ENCODE data around the gene ZNF226. TPM values are rescaled to one million over a fixed set of nuclear protein-coding genes. Genes with fewer than 3 reads are reported as not detected.
"Not testable (repeated sequence)": the region's sequence is repeated elsewhere in the genome, so short reads cannot be mapped to it uniquely, and the experiment has no call there.

Gene ZNF226
- 10 to 100 TPM; 13.1 to 15.2 TPM for total RNA-seq

DNA sequence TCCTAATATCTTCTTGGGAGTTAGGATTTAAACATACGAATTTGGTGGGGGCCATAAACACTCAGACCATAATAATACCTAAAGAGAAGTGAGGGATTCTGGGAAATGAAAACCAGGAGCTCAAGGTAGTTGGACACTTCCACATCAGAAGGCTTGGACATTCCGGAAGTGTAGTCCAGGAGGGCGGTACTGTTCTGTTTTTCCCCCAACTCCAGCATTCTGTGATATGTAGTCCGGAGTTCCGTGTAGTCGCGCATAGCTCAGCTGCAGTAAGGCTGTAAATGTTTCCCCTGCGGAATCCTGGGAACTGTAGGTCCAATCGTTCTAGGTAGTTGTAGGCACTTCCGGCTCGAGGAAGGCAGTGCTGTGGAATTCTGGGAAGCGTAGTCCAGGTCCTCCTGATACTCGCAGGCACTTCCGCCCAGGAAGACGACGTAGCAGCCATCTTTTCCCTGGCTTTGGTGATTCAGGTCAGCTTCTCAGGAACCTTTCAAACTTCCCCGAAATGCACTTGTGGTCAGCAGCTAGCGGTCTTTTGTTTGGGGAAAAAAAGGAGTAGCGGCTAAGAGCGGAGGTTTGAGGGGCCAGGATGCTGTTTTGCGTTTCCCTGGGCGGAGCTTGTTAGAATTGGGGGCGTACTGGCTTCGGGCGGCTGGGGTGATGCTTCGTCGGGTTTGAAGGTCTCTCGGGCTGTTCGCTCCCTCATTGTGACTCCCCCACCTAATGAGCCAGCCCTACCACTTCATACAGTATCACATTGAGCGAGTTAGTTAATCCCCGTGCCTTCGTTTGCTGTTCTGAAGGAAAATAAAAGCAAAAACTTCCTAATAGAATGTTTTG is at the start of gene ZNF226:
Gene ZNF226 (plus strand): TSS at position 428 of the 840 bp plus-strand sequence. CDS start 4,981 bp downstream, outside the sequence.
- Mint-ChIP-seq H3K9me3 (ENCODE audit: low read depth) (peaks cover 2% of the 10 kb centered on the region), H3K27ac (peak within 1 kb of the TSS; percentile 88), H3K36me3 (peaks cover 43% of the 10 kb centered on the region), H3K4me1 (peaks cover 24% of the 10 kb centered on the region), H3K4me3 (peak within 1 kb of the TSS; percentile 89), H3K27me3 (no peaks in the 10 kb centered on the region)
- CTCF ChIA-PET, result interaction anchor here (0.8 to 1.1 kb wide), 4 partner anchors 43 to 355 kb away, joined by 3 to 4 read pairs (median 4); partner anchors contain the start of genes ZNF227 and ZNF233
- DNase-seq, result peak; percentile 89
- ATAC-seq, result peak; percentile 89

DNA sequence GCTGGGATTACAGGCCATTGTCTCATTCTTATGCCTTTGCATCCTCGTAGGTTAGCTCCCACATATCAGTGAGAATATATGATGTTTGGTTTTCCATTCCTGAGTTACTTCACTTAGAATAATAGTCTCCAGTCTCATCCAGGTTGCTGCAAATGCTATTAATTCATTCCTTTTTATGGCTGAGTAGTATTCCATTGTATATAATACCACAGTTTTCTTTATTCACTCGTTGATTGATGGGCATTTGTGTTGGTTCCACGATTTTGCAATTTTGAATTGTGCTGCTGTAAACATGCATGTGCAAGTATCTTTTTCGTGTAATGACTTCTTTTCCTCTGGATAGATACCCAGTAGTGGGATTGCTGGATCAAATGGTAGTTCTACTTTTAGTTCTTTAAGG is 43.7 kb upstream of the ZNF226 start:
- DNase-seq, H3K27ac Mint-ChIP-seq, H3K4me1 Mint-ChIP-seq, CTCF ChIA-PET, ATAC-seq, H3K4me3 Mint-ChIP-seq, H3K27me3 Mint-ChIP-seq: not testable (repeated sequence)
- Mint-ChIP-seq H3K9me3 (ENCODE audit: low read depth) (peaks cover 33% of the 10 kb centered on the region), H3K36me3 (peaks cover 86% of the 10 kb centered on the region)

DNA sequence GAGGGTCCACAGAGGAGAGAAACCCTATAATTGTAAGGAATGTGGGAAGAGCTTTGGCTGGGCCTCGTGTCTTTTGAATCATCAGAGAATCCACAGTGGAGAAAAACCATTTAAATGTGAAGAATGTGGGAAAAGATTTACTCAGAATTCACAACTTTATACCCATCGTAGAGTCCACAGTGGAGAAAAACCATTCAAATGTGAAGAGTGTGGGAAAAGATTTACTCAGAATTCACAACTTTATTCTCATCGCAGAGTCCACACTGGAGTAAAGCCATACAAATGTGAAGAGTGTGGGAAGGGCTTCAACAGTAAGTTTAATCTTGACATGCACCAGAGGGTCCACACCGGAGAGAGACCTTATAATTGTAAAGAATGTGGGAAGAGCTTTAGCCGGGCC is 32.9 kb upstream of the ZNF226 start:
- Mint-ChIP-seq H3K36me3 (peaks cover 39% of the 10 kb centered on the region), H3K27me3 (no peaks in the 10 kb centered on the region), H3K27ac (no peak overlapping the region), H3K9me3 (ENCODE audit: low read depth) (peaks cover 34% of the 10 kb centered on the region), H3K4me3 (no peak overlapping the region), H3K4me1 (no peaks in the 10 kb centered on the region)
- ATAC-seq, result no peak
- no peak for DNase-seq
- CTCF ChIA-PET, result no interaction called here

DNA sequence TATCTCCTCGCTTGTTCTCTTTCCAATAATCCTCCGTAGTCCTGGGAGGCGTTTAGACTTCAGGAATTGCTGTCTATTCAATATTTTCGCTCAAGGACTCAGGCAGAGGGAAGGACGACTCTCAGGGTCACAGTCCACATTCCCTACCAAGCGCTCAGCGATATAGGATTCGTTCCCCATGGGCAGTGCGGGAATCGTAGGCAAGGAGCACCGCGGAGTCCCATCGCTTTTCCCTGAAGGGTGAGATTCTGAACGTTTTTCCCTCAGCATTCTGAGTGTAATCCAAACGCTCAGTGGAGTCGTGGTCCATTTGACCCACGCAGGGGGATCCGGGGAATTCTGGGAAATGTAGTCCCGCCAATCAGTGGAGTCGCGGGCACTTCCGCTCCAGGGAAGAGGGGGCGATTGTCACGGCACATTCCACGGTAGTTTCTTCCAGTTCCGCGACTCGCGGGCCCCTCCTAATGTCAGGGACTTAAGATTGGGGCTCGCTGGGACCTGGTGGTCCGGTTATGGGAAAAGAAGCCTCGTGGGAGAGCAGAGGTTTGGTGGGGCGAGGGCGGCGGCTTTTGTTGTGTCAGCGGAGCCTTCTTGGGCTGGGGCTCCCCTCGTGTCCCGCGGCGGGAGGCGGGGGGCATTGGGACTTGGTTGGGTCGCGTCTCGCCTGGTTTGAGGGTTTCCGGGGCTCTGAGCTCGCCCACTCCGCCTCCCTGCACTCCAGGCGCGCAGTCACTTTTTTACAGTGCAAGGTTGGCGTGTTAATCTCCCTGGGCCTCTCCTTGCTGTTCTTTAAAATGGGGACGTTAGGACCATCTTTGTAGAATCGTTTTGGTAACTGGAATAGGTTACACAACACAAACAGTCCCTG is 23.5 kb upstream of the ZNF226 start, which contains the start of gene ZNF234:
Gene ZNF234 (plus strand): TSS at position 364 of the 868 bp plus-strand sequence. CDS start 3,079 bp downstream, outside the sequence.
- H3K4me1 Mint-ChIP-seq, result peaks cover 18% of the 10 kb centered on the region
- peaks cover 10% of the 10 kb centered on the region for H3K9me3 Mint-ChIP-seq (ENCODE audit: low read depth)
- DNase-seq (peak; percentile 75), ATAC-seq (peak; percentile 88)
- H3K36me3 Mint-ChIP-seq, result peaks cover 35% of the 10 kb centered on the region
- CTCF ChIA-PET, result interaction anchor here (0.9 to 1.0 kb wide), 2 partner anchors 9 to 46 kb away, joined by 3 read pairs; no protein-coding TSS in a partner anchor
- H3K4me3 Mint-ChIP-seq, result peak within 1 kb of the TSS; percentile 88
- no peaks in the 10 kb centered on the region for H3K27me3 Mint-ChIP-seq
- peak within 1 kb of the TSS; percentile 85 for H3K27ac Mint-ChIP-seq

DNA sequence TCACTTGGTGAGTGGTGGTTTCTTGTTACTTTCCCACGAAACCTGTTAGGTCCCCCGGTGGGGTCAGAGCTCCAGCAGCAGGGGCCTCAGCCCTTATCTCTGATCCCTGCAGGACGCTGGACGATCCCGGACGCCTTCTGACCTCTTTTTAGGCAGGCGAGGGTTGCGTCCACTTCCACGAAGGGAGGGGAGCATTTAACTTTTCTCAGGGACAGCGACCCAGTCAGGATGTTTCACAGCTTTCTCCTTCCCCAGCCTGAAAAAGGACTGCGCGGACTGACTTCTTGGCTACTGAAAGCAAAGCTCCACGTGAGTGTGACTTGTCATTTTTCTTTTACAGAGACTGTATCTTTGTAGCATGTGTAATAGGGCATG is 22.9 kb upstream of the ZNF226 start:
- peak; percentile 16 for ATAC-seq
- Mint-ChIP-seq H3K27me3 (no peaks in the 10 kb centered on the region), H3K36me3 (peaks cover 37% of the 10 kb centered on the region), H3K4me1 (peaks cover 18% of the 10 kb centered on the region), H3K9me3 (ENCODE audit: low read depth) (peaks cover 7% of the 10 kb centered on the region), H3K27ac (peak overlapping the region; percentile 85), H3K4me3 (peak overlapping the region; percentile 88)
- no peak for DNase-seq
- CTCF ChIA-PET, result interaction anchor here (0.9 to 1.0 kb wide), 2 partner anchors 8 to 47 kb away, joined by 3 read pairs; no protein-coding TSS in a partner anchor

DNA sequence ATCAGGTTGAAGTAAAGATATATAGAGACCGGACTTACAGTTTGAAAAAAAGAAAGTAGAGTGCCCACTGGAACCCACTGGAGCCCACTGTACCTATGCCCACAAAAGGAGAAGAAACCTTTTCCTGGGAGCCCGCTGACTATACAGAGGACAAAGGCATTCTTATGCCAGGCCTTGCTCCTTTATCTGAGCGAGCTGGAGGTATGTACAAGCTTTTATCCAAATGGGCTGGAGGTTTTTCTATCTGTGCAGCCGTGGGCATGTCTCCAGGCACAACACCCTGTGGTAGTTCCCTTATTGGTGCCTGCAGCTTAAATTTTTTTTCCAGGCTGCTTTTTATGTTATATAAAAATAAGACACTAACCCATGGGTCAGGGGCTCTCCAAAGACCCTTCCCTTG is 15.1 kb upstream of the ZNF226 start:
- no peaks in the 10 kb centered on the region for H3K4me1 Mint-ChIP-seq
- H3K4me3 Mint-ChIP-seq, result no peak overlapping the region
- peaks cover 84% of the 10 kb centered on the region for H3K36me3 Mint-ChIP-seq
- H3K27ac Mint-ChIP-seq, result no peak overlapping the region
- no peak for ATAC-seq
- DNase-seq, result no peak
- CTCF ChIA-PET, result interaction anchor here (0.9 kb wide), 1 partner anchor 8 kb away, joined by 3 read pairs; no protein-coding TSS in a partner anchor
- H3K9me3 Mint-ChIP-seq (ENCODE audit: low read depth), result peaks cover 21% of the 10 kb centered on the region
- H3K27me3 Mint-ChIP-seq, result no peaks in the 10 kb centered on the region

DNA sequence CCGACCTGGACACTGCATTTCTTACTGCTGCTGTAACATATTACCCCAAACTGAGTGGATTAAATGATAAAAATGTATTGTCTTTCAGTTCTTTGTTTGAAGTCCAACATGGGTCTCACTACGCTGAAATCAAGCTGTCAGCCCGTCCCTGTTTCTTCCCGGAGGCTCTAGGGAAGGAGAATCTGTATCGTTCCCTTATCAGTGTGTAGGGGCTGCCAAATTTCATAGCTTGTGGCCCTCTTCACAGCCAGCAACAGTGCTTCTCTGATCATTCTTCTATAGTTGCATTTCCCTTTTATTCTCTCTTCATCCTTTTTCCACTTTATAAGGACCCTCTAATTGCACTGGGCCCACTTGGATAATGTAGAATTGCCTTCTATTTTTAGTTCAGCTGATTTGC is 13.4 kb upstream of the ZNF226 start:
- no peak for ATAC-seq
- CTCF ChIA-PET, result no interaction called here
- no peaks in the 10 kb centered on the region for H3K27me3 Mint-ChIP-seq
- H3K36me3 Mint-ChIP-seq, result peaks cover 78% of the 10 kb centered on the region
- no peaks in the 10 kb centered on the region for H3K4me1 Mint-ChIP-seq
- no peak overlapping the region for H3K4me3 Mint-ChIP-seq
- DNase-seq, result no peak
- H3K9me3 Mint-ChIP-seq (ENCODE audit: low read depth), result peaks cover 28% of the 10 kb centered on the region
- H3K27ac Mint-ChIP-seq, result no peak overlapping the region

DNA sequence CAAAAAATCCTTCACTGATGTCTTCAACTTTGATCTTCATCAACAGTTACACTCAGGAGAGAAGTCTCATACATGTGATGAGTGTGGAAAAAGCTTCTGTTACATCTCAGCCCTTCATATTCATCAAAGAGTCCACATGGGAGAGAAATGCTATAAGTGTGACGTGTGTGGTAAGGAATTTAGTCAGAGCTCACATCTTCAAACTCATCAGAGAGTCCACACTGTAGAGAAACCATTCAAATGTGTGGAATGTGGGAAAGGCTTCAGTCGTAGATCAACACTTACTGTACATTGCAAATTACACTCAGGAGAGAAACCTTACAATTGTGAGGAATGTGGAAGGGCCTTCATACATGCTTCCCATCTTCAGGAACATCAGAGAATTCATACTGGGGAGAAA is 8.4 kb upstream of the ZNF226 start:
- Mint-ChIP-seq H3K36me3 (peaks cover 62% of the 10 kb centered on the region), H3K4me3 (no peak overlapping the region), H3K9me3 (ENCODE audit: low read depth) (peaks cover 40% of the 10 kb centered on the region)

DNA sequence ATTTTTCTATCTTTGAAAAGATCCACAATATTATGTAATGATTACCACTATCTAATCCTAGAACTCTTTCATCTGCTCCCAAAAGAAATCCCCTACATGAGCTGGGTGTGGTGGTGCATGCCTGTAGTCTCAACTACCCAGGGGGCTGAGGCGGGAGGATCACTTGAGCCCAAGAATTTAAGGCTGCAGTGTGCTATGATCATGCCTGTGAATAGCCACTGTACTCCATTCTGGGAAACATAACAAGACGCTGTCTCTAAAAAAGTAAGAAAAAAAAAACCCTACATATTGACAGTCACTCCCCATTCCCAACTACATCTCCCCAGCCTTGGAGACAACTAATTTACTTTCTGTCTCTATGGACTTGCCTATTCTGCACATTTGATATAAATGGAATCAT is 1.1 kb upstream of the ZNF226 start:
- Mint-ChIP-seq H3K27ac (no peak overlapping the region), H3K4me1 (peaks cover 24% of the 10 kb centered on the region), H3K36me3 (peaks cover 33% of the 10 kb centered on the region), H3K9me3 (ENCODE audit: low read depth) (peaks cover 2% of the 10 kb centered on the region), H3K27me3 (no peaks in the 10 kb centered on the region), H3K4me3 (no peak overlapping the region)
- no peak for DNase-seq
- CTCF ChIA-PET, result no interaction called here
- ATAC-seq, result no peak

More for the DNA sequence above, 8.4 kb upstream of the ZNF226 start:
- CTCF ChIA-PET, result no interaction called here
- Mint-ChIP-seq H3K4me1 (no peaks in the 10 kb centered on the region), H3K27me3 (no peaks in the 10 kb centered on the region), H3K27ac (no peak overlapping the region)
- no peak for DNase-seq
- ATAC-seq, result no peak

DNA sequence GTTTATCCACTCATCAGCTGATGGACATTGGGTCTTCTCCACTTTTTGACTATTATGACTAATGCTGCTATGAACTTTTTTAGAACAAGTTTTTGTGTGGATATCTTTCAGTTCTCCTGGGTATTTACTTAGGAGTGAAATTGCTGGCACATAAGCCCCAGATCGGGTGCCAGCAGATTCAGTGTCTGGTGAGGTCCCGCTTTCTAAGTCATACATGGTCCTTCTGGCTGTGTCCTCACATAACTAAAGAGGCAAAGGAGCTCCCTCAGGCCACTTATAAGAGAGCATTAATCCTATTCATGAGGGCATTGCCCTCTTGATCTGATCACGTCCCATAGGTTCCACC is 600 bp upstream of the ZNF226 start:
- DNase-seq (no peak), ATAC-seq (no peak)
- Mint-ChIP-seq H3K27ac (peak overlapping the region; percentile 88), H3K9me3 (ENCODE audit: low read depth) (peaks cover 2% of the 10 kb centered on the region), H3K4me1 (peaks cover 24% of the 10 kb centered on the region), H3K36me3 (peaks cover 37% of the 10 kb centered on the region), H3K27me3 (no peaks in the 10 kb centered on the region), H3K4me3 (peak overlapping the region; percentile 89)
- CTCF ChIA-PET, result interaction anchor here (0.8 kb wide), 1 partner anchor 95 kb away, joined by 3 read pairs; the partner anchor contains the start of gene ZNF233

DNA sequence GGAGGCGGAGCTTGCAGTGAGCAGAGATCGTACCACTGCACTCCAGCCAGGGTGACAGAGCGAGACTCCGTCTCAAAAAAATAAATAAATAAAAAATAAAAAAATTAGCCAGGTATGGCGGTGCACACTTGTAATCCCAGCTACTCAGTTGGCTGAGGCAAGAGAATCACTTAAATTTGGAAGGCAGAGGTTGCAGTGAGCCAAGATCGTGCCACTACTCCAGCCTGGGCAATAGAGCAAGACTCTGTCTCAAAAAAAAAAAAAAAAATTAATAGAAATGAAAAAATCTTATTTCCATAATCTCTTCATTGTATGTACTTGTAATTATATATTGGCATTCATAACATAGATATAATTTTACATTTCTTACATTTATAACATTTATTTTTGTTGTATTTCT is 5.8 kb downstream of the ZNF226 start:
- ATAC-seq, H3K4me3 Mint-ChIP-seq, CTCF ChIA-PET, DNase-seq, H3K27ac Mint-ChIP-seq, H3K27me3 Mint-ChIP-seq: not testable (repeated sequence)
- Mint-ChIP-seq H3K4me1 (peaks cover 16% of the 10 kb centered on the region), H3K36me3 (peaks cover 84% of the 10 kb centered on the region), H3K9me3 (ENCODE audit: low read depth) (peaks cover 24% of the 10 kb centered on the region)

DNA sequence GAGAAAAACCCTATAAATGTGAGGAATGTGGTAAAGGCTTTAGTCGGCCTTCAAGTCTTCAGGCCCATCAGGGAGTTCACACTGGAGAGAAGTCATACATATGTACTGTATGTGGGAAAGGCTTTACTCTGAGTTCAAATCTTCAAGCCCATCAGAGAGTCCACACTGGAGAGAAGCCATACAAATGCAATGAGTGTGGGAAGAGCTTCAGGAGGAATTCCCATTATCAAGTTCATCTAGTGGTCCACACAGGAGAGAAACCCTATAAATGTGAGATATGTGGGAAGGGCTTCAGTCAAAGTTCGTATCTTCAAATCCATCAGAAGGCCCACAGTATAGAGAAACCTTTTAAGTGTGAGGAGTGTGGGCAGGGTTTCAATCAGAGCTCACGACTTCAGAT is 11.7 kb downstream of the ZNF226 start:
- CTCF ChIA-PET, result no interaction called here
- Mint-ChIP-seq H3K27ac (no peak overlapping the region), H3K4me1 (no peaks in the 10 kb centered on the region), H3K4me3 (no peak overlapping the region), H3K27me3 (no peaks in the 10 kb centered on the region), H3K36me3 (peaks cover 69% of the 10 kb centered on the region), H3K9me3 (ENCODE audit: low read depth) (peaks cover 50% of the 10 kb centered on the region)
- DNase-seq (no peak), ATAC-seq (no peak)

DNA sequence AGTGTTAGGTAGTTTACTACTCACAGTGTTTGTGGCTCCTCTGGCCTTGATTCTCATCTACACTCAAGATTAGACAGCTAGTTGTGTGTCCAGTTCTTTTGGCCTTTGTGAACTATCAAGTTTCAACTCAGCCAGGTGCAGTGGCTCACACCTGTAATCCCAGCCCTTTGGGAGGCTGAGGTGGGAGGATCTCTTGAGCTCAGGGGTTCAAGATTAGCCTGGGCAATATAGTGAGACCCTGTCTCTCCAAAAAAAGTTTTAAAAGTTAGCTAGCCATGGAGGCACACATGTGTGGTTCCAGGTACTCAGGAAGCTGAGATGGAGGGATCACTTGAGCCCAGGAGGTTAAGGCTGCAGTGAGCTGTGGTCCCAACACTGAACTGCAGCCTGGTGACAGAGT is 16.1 kb downstream of the ZNF226 start:
- peaks cover 37% of the 10 kb centered on the region for H3K9me3 Mint-ChIP-seq (ENCODE audit: low read depth)
- ATAC-seq, result no peak
- H3K4me3 Mint-ChIP-seq, result no peak overlapping the region
- H3K36me3 Mint-ChIP-seq, result peaks cover 26% of the 10 kb centered on the region
- no peaks in the 10 kb centered on the region for H3K4me1 Mint-ChIP-seq
- no peak for DNase-seq
- CTCF ChIA-PET, result no interaction called here
- no peaks in the 10 kb centered on the region for H3K27me3 Mint-ChIP-seq
- no peak overlapping the region for H3K27ac Mint-ChIP-seq

Data from activated CD8-positive, alpha-beta memory T cell treated with anti-CD3 and anti-CD28 coated beads, Interleukin-2, amount 10 ng/mL, durations not matched to agents 7 days and 5 days (primary cell).